ENCODE data around the gene ZNF674. TPM values are rescaled to one million over a fixed set of nuclear protein-coding genes. Genes with fewer than 3 reads are reported as not detected.

Gene ZNF674
- total RNA-seq, 1 donor from 2014 or later, result 5.2 TPM

GRCh38 chrX:46456125-46456922 is 88.9 kb downstream of the ZNF674 start:
- DNase-seq (ENCODE audit: extremely low spot score in 2 of 2), result no peak
- no peaks in the 10 kb centered on the region for H3K4me1 ChIP-seq
- intact Hi-C loops (cut with DNase I), result no loop called here
- no peaks in the 10 kb centered on the region for H3K9me3 ChIP-seq
- no peak overlapping the region for H3K27ac ChIP-seq
- H3K27me3 ChIP-seq, result no peaks in the 10 kb centered on the region
- H3K36me3 ChIP-seq, result no peaks in the 10 kb centered on the region
- no peak overlapping the region for H3K4me3 ChIP-seq
- TF ChIP-seq CTCF (IDR thresholded peaks at IDR 0.05) (no peak), POLR2A (IDR thresholded peaks at IDR 0.05) (no peak)

Small RNA genes lying within 50 kb of the gene (small RNA-seq; reads per million reads assigned to genes)
- not detected for gene RF00017
- gene RNU6-50P, result not detected

Other genes starting within 250 kb of the ZNF674 start
- gene CHST7, start 28.3 kb upstream of the ZNF674 start, total RNA-seq, result 20.6 TPM
- 4.2 TPM for gene SLC9A7, start 213.7 kb upstream of the ZNF674 start, total RNA-seq